Parathyroid adenoma (tissue), 2 donors: ENCODE data around the gene MIDN.

Experiments used
- H2AFZ ChIP-seq: fragments of 300-600 bp; sonication (generic); one replicate; pipeline ENCODE4 v1.7.0; 2017; ENCODE audit warnings: antibody characterized with exemption, mild to moderate bottlenecking
- H3K27ac ChIP-seq: fragments of 300-600 bp; sonication (generic); one replicate; pipeline ENCODE4 v1.7.0; 2017
- H3K27me3 ChIP-seq: fragments of 300-600 bp; sonication (generic); one replicate; pipeline ENCODE4 v1.7.0; 2017; ENCODE audit warnings: low read length; ENCODE audit not compliant: control insufficient read depth, insufficient read depth
- H3K36me3 ChIP-seq: fragments of 300-600 bp; sonication (generic); one replicate; pipeline ENCODE4 v1.7.0; 2017; ENCODE audit warnings: low read length; ENCODE audit not compliant: control insufficient read depth, insufficient read depth
- H3K4me1 ChIP-seq: fragments of 300-600 bp; sonication (generic); one replicate; pipeline ENCODE4 v1.7.0; 2017; ENCODE audit warnings: control low read depth
- H3K4me2 ChIP-seq: fragments of 300-600 bp; sonication (generic); one replicate; pipeline ENCODE4 v1.7.0; 2017; ENCODE audit warnings: low read length
- H3K4me3 ChIP-seq: fragments of 300-600 bp; sonication (generic); one replicate; pipeline ENCODE4 v1.7.0; 2017; ENCODE audit warnings: low read depth, low read length
- H3K79me2 ChIP-seq: fragments of 300-600 bp; sonication (generic); one replicate; pipeline ENCODE4 v1.7.0; 2017; ENCODE audit warnings: control low read depth
- H3K9ac ChIP-seq: fragments of 300-600 bp; sonication (generic); one replicate; pipeline ENCODE4 v1.7.0; 2017; ENCODE audit warnings: mild to moderate bottlenecking
- H3K9me3 ChIP-seq: fragments of 300-600 bp; sonication (generic); one replicate; pipeline ENCODE4 v1.7.0; 2017; ENCODE audit warnings: low read length; ENCODE audit not compliant: control insufficient read depth
- CTCF ChIP-seq: fragments of 300-600 bp; sonication (generic); IDR thresholded peaks from one replicate; pipeline ENCODE4 v1.7.0; 2017; ENCODE audit warnings: antibody characterized with exemption, mild to moderate bottlenecking
- donor health status: primary hyperparathyroidism.

The MIDN gene

GRCh38 chr19:1288833-1289685 is 40.7 kb downstream of the MIDN start:
- Histone ChIP-seq H3K4me2 (peak overlapping the region; percentile 6), H3K27ac (no peak overlapping the region), H3K36me3 (no peaks in the 10 kb centered on the region), H3K79me2 (no peaks in the 10 kb centered on the region), H3K4me3 (no peak overlapping the region), H3K4me1 (peaks cover 3% of the 10 kb centered on the region), H2AFZ (no peak overlapping the region), H3K9ac (no peak overlapping the region), H3K9me3 (no peaks in the 10 kb centered on the region), H3K27me3 (no peaks in the 10 kb centered on the region)
- TF ChIP-seq CTCF: no peak

- no peaks in the 10 kb centered on the region for H3K27me3 ChIP-seq
- no peaks in the 10 kb centered on the region for H3K9me3 ChIP-seq
These were observed 41.3 kb downstream of the MIDN start for GRCh38 chr19:1289686-1290025.

GRCh38 chr19:1290196-1290702 is 41.9 kb downstream of the MIDN start:
- no peak overlapping the region for H3K27ac ChIP-seq
- H3K36me3 ChIP-seq: no peaks in the 10 kb centered on the region
- no peak overlapping the region for H3K4me2 ChIP-seq
- H3K79me2 ChIP-seq: no peaks in the 10 kb centered on the region
- no peaks in the 10 kb centered on the region for H3K27me3 ChIP-seq
- no peak overlapping the region for H2AFZ ChIP-seq
- H3K9me3 ChIP-seq: no peaks in the 10 kb centered on the region
- no peak overlapping the region for H3K4me3 ChIP-seq
- H3K4me1 ChIP-seq: peaks cover 3% of the 10 kb centered on the region
- no peak for TF ChIP-seq CTCF
- no peak overlapping the region for H3K9ac ChIP-seq

More at GRCh38 chr19:1289686-1290025, 41.3 kb downstream of the MIDN start:
- no peak overlapping the region for H3K4me3 ChIP-seq
- H3K9ac ChIP-seq: no peak overlapping the region
- TF ChIP-seq CTCF: no peak
- no peak overlapping the region for H2AFZ ChIP-seq
- no peak overlapping the region for H3K4me2 ChIP-seq
- H3K79me2 ChIP-seq: no peaks in the 10 kb centered on the region
- no peak overlapping the region for H3K27ac ChIP-seq
- peaks cover 3% of the 10 kb centered on the region for H3K4me1 ChIP-seq
- H3K36me3 ChIP-seq: no peaks in the 10 kb centered on the region

- no peak overlapping the region for H3K9ac ChIP-seq
- peaks cover 7% of the 10 kb centered on the region for H3K4me1 ChIP-seq
- H2AFZ ChIP-seq: no peak overlapping the region
- H3K4me2 ChIP-seq: no peak overlapping the region
- TF ChIP-seq CTCF: no peak
- H3K27ac ChIP-seq: no peak overlapping the region
- no peak overlapping the region for H3K4me3 ChIP-seq
- no peaks in the 10 kb centered on the region for H3K36me3 ChIP-seq
- H3K79me2 ChIP-seq: no peaks in the 10 kb centered on the region
- H3K27me3 ChIP-seq: no peaks in the 10 kb centered on the region
- no peaks in the 10 kb centered on the region for H3K9me3 ChIP-seq
These were observed 42.6 kb downstream of the MIDN start for GRCh38 chr19:1290703-1291651.
